Smooth muscle cell (in vitro differentiated cells): Measurements from ENCODE around the gene DENND1B. TPM values are rescaled to one million over a fixed set of nuclear protein-coding genes. Genes with fewer than 3 reads are reported as not detected.

Experiments
- DNase-seq: peaks from one replicate; lab custom pipeline; 2025; ENCODE audit not compliant: unreplicated experiment; lab: John Stamatoyannopoulos, UW
- H2AFZ ChIP-seq: fragments of 200-600 bp; sonication (generic); 2 replicates; pipeline ENCODE4 v1.6.0; 2016; ENCODE audit warnings: antibody characterized with exemption, low read depth, mild to moderate bottlenecking
- H3F3A ChIP-seq: fragments of 200-600 bp; sonication (generic); 2 replicates; pipeline ENCODE4 v1.6.0; 2017; ENCODE audit warnings: antibody characterized with exemption, low read depth
- H3K27ac ChIP-seq: fragments of 200-600 bp; sonication (generic); 2 replicates; pipeline ENCODE4 v1.5.1; 2016; ENCODE audit warnings: low read depth, mild to moderate bottlenecking
- H3K27me3 ChIP-seq: fragments of 200-600 bp; sonication (generic); 2 replicates; pipeline ENCODE4 v1.6.1; 2016; ENCODE audit warnings: low read depth, mild to moderate bottlenecking
- H3K36me3 ChIP-seq: fragments of 200-600 bp; sonication (generic); 2 replicates; pipeline ENCODE4 v1.5.1; 2016; ENCODE audit warnings: low read depth
- H3K4me1 ChIP-seq: fragments of 200-600 bp; sonication (generic); 2 replicates; pipeline ENCODE4 v1.5.1; 2016; ENCODE audit warnings: low read depth
- H3K4me2 ChIP-seq: fragments of 200-600 bp; sonication (generic); 2 replicates; pipeline ENCODE4 v1.6.0; 2016; ENCODE audit warnings: mild to moderate bottlenecking
- H3K4me3 ChIP-seq: fragments of 200-600 bp; sonication (generic); 2 replicates; pipeline ENCODE4 v1.5.1; 2016; ENCODE audit warnings: mild to moderate bottlenecking
- H3K79me2 ChIP-seq: fragments of 200-600 bp; sonication (generic); 2 replicates; pipeline ENCODE4 v1.6.0; 2016; ENCODE audit warnings: low read depth, mild to moderate bottlenecking
- H3K9ac ChIP-seq: fragments of 200-600 bp; sonication (generic); 2 replicates; pipeline ENCODE4 v1.6.0; 2016; ENCODE audit warnings: low read depth
- H3K9me3 ChIP-seq: fragments of 200-600 bp; sonication (generic); replicated peaks from 2 replicates; pipeline ENCODE4 v1.5.1; 2016; ENCODE audit warnings: low read depth
- H4K20me1 ChIP-seq: fragments of 200-600 bp; sonication (generic); 2 replicates; pipeline ENCODE4 v1.6.0; 2016; ENCODE audit warnings: low read depth
- WGBS: methylation state at CpG from one replicate; pipeline ENCODE4 v1.1.7; 2016; ENCODE audit warnings: low lambda C conversion rate; 5-methylcytosine and 5-hydroxymethylcytosine counted together
- polyA plus RNA-seq: library from polyadenylated mRNA; unstranded; fragments of >200 nt; fragmentation: Nextera tagmentation; extraction: Ambion mirVana; gene quantifications from 2 replicates; pipeline ENCODE4 v1.2.1, GENCODE V29; 2016
- total RNA-seq: library from RNA; depleted of rRNA; stranded (reverse); fragments of >200 nt; gene quantifications from 2 replicates; pipeline ENCODE4 v1.2.3, GENCODE V29; 2014
- TF ChIP-seq, protein P1 (sequence below): fragments of 200-600 bp; sonication (generic); IDR thresholded peaks from 2 replicates; pipeline ENCODE4 v1.5.1; 2017; ENCODE audit warnings: borderline replicate concordance, mild to moderate bottlenecking, antibody characterized with exemption; ENCODE audit not compliant: insufficient read depth, poor library complexity, severe bottlenecking

DENND1B gene
- total and polyA plus RNA-seq, 2 experiments from 2014 or later: 7.5 to 22.0 TPM

DNA sequence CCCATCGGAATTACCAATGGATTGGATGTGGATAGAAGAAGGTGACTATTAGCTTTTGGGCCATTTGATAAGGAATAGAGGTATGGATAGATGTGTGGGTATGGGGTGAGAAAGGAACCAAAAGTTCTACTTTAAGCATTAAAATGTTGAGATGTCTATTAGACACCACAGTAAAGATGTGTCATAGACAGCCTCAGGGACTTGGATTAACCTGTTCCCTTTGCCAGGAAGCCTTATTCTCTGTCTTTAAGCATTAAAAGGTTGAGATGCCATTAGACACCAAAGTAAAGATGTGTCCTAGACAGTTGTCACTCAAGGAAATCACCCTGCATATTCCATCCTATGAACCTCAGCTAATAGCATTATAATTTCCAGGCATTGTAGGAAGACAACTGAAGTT, 11.0 kb upstream of the DENND1B start:
- no peak for DNase-seq
- Histone ChIP-seq H4K20me1 (no peaks in the 10 kb centered on the region), H3K79me2 (no peaks in the 10 kb centered on the region), H3K36me3 (no peaks in the 10 kb centered on the region), H3K9ac (no peak overlapping the region), H3K27ac (peak overlapping the region; percentile 67), H3K4me3 (no peak overlapping the region), H3K27me3 (no peaks in the 10 kb centered on the region), H3K4me2 (peak overlapping the region; percentile 26), H3K4me1 (peaks cover 5% of the 10 kb centered on the region), H3F3A (peaks cover 28% of the 10 kb centered on the region), H3K9me3 (no peaks in the 10 kb centered on the region), H2AFZ (no peak overlapping the region)
- WGBS: 94% methylated on average over 1 of the region's 1 CpG
- TF ChIP-seq, protein P1, sequence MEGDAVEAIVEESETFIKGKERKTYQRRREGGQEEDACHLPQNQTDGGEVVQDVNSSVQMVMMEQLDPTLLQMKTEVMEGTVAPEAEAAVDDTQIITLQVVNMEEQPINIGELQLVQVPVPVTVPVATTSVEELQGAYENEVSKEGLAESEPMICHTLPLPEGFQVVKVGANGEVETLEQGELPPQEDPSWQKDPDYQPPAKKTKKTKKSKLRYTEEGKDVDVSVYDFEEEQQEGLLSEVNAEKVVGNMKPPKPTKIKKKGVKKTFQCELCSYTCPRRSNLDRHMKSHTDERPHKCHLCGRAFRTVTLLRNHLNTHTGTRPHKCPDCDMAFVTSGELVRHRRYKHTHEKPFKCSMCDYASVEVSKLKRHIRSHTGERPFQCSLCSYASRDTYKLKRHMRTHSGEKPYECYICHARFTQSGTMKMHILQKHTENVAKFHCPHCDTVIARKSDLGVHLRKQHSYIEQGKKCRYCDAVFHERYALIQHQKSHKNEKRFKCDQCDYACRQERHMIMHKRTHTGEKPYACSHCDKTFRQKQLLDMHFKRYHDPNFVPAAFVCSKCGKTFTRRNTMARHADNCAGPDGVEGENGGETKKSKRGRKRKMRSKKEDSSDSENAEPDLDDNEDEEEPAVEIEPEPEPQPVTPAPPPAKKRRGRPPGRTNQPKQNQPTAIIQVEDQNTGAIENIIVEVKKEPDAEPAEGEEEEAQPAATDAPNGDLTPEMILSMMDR: no peak

DNA sequence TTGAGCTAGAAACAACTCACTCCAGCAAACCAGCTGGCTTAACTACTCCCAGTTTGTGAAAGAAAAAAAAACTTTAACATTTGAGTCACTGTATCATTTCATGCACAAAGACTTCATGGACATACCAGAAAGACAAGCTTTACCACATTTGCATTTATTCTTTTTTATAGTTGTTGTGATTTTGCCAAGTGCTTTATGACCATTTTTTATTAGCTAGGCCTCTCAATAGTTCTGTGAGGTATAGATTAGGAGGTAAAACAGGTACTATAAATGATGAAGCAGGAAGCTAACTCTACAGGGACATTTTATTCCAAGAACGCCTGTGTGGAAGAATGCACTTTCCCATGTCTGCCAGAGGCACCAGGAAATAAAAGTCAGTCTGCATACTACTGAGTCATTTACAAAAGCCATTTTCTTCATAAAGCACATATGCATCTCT, 8.2 kb upstream of the DENND1B start:
- H3K4me1 ChIP-seq: peaks cover 5% of the 10 kb centered on the region
- peak overlapping the region; percentile 49 for H3K4me2 ChIP-seq
- H3K27me3 ChIP-seq: no peaks in the 10 kb centered on the region
- no peaks in the 10 kb centered on the region for H3K79me2 ChIP-seq
- H3K27ac ChIP-seq: peak overlapping the region; percentile 83
- H3K9ac ChIP-seq: peak overlapping the region; percentile 25
- H3K4me3 ChIP-seq: no peak overlapping the region
- no peaks in the 10 kb centered on the region for H3K36me3 ChIP-seq
- DNase-seq: no peak
- H4K20me1 ChIP-seq: no peaks in the 10 kb centered on the region
- WGBS: 24% methylated on average over 1 of the region's 1 CpG
- H3K9me3 ChIP-seq: no peaks in the 10 kb centered on the region
- TF ChIP-seq, protein P1: no peak
- peak overlapping the region; percentile 43 for H2AFZ ChIP-seq
- peaks cover 28% of the 10 kb centered on the region for H3F3A ChIP-seq

DNA sequence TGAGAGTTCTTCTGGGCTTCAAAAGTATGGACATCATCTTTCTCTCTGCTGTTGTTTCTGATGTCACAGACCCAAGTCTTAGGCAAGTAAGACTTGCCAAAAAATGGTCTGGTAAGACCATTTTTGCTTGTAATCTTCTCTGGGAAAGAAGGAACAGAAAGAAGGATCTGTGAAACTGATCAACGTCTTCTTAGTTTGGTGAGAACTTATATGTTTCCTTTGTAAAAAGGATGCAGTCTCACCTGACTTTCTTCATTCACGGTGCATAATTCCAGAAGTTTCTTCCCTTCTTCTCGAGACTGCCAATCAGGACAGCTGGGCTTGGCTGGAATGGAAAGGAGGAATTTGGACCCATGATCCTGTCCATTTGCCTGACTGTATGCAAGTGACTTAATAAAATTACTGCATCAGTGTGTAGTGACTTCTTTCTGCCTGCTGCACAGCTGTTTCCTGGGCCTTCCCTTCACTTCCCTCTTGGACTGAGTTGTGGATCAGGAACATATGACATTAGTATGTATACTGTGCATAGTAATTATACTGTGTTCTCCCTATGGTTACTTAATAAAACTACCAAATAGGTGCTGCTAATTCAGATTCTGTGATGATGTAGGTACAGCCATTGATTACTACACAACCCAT, 7.6 kb upstream of the DENND1B start:
- no peak overlapping the region for H3K4me3 ChIP-seq
- peaks cover 28% of the 10 kb centered on the region for H3F3A ChIP-seq
- H3K4me2 ChIP-seq: peak overlapping the region; percentile 49
- 90% methylated on average over 3 of the region's 3 CpGs for WGBS
- H2AFZ ChIP-seq: peak overlapping the region; percentile 43
- H3K27me3 ChIP-seq: no peaks in the 10 kb centered on the region
- H4K20me1 ChIP-seq: no peaks in the 10 kb centered on the region
- no peaks in the 10 kb centered on the region for H3K9me3 ChIP-seq
- peak overlapping the region; percentile 83 for H3K27ac ChIP-seq
- peaks cover 5% of the 10 kb centered on the region for H3K4me1 ChIP-seq
- TF ChIP-seq, protein P1: no peak
- H3K79me2 ChIP-seq: no peaks in the 10 kb centered on the region
- DNase-seq: no peak
- H3K9ac ChIP-seq: peak overlapping the region; percentile 47
- no peaks in the 10 kb centered on the region for H3K36me3 ChIP-seq
